ENCODE measurements around the gene CDK13. TPM values are rescaled to one million over a fixed set of nuclear protein-coding genes. Genes with fewer than 3 reads are reported as not detected.

Gene CDK13
- total RNA-seq, 2 experiments from 2014 or later, result 84.3 to 90.9 TPM

DNA sequence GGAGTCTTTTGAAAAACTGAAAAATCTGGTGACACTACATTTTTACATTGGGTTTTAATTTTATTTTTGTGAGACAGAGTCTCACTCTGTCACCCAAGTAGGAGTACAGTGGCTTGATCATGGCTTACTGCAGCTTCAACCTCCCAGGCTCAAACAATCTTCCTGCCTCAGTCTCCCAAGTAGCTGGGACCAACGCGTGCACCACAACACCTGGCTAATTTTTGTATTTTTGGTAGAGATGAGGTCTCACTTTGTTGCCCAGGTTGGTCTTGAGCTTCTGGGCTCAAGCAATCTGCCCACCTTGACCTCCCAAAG, 172.8 kb downstream of the CDK13 start:
- no peak for DNase-seq (ENCODE audit: low spot score)
- no peak overlapping the region for H3K27ac ChIP-seq (ENCODE audit: low read depth, low read length, poor library complexity, severe bottlenecking)
- TF ChIP-seq, protein P1, sequence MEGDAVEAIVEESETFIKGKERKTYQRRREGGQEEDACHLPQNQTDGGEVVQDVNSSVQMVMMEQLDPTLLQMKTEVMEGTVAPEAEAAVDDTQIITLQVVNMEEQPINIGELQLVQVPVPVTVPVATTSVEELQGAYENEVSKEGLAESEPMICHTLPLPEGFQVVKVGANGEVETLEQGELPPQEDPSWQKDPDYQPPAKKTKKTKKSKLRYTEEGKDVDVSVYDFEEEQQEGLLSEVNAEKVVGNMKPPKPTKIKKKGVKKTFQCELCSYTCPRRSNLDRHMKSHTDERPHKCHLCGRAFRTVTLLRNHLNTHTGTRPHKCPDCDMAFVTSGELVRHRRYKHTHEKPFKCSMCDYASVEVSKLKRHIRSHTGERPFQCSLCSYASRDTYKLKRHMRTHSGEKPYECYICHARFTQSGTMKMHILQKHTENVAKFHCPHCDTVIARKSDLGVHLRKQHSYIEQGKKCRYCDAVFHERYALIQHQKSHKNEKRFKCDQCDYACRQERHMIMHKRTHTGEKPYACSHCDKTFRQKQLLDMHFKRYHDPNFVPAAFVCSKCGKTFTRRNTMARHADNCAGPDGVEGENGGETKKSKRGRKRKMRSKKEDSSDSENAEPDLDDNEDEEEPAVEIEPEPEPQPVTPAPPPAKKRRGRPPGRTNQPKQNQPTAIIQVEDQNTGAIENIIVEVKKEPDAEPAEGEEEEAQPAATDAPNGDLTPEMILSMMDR (conservative IDR thresholded peaks at IDR 0.05; ENCODE audit: low read length), result no peak
- TF ChIP-seq EZH2phosphoT487 (IDR thresholded peaks at IDR 0.05; ENCODE audit: borderline replicate concordance, low read depth, low read length), result no peak
- ChIA-PET POLR2A (no interaction called here), CTCF (ENCODE audit: unreplicated experiment) (no interaction called here)
- no peak overlapping the region for H2AFZ ChIP-seq (ENCODE audit: low read length)
- BruUV-seq (replicated peaks), result no TSS peak
- H3K4me3 ChIP-seq (ENCODE audit: low read depth, low read length, poor library complexity, severe bottlenecking), result no peak overlapping the region
- no peaks in the 10 kb centered on the region for H3K9me3 ChIP-seq (ENCODE audit: low read length)
- H3K9me2 ChIP-seq (ENCODE audit: insufficient read depth, low read length), result no peaks in the 10 kb centered on the region
- intact Hi-C loops (cut with micrococcal nuclease; ENCODE audit: unreplicated experiment), result no loop called here
- H3K4me2 ChIP-seq (ENCODE audit: low read length), result no peak overlapping the region
- H3K4me1 ChIP-seq (ENCODE audit: insufficient read depth, low read length, poor library complexity, severe bottlenecking), result no peaks in the 10 kb centered on the region
- peaks cover 10% of the 10 kb centered on the region for H3K36me3 ChIP-seq (ENCODE audit: insufficient read depth, low read length)
- H4K20me1 ChIP-seq (ENCODE audit: insufficient read depth, low read length), result no peaks in the 10 kb centered on the region
- peaks cover under 1% of the 10 kb centered on the region; the same call in 1 of the 2 replicates for H3K79me2 ChIP-seq (ENCODE audit: insufficient read depth, low read depth, low read length)

DNA sequence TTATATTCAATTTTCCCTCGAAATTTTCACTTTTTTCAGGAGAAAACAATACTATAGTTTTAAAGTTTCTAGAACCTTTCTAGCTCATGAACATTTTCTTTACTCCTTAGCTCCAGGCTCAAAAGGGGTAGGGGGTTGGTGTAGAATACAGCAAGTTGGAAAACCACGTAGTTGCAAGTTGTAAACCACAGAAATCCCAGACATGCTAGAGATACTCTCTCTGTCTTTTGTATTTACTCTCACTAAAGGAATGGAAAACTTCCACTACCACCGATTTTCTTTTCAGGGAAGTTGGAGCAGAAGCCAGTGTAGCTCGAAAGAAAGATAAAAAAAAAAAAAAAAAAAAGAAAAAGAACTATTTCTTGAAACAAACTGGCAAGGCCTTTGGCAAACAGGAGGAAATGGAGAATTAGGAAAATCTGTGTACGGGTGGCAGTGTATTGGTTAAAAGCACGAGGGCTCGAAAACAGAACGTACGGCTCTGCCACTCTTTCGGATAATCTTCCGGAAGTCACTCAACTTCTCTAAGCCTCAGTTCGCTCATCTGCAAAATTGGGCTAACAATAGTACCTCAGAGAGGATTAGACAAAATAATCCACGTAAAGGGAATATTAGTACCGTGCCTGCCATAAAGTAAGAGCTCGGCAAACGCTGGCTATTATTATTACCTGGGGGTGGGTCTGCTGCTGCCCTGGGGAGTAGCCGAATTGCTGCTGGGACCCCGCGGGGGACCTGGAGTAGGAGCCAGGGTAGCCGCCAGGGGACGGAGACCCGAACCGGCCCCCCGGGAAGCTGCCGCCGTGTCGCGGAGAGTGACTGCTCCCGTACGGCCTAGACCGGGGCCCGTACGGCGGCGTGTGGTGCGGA, 183.7 kb downstream of the CDK13 start:
- TF ChIP-seq, protein P1 (conservative IDR thresholded peaks at IDR 0.05; ENCODE audit: low read length), result no peak
- no peak for TF ChIP-seq EZH2phosphoT487 (IDR thresholded peaks at IDR 0.05; ENCODE audit: borderline replicate concordance, low read depth, low read length)
- Histone ChIP-seq H3K4me3 (ENCODE audit: low read depth, low read length, poor library complexity, severe bottlenecking) (peak overlapping the region; percentile 100), H3K9me3 (ENCODE audit: low read length) (no peaks in the 10 kb centered on the region), H3K36me3 (ENCODE audit: insufficient read depth, low read length) (peaks cover 44% of the 10 kb centered on the region), H3K4me2 (ENCODE audit: low read length) (peak overlapping the region; percentile 96), H3K9me2 (ENCODE audit: insufficient read depth, low read length) (no peaks in the 10 kb centered on the region), H2AFZ (ENCODE audit: low read length) (peak overlapping the region; percentile 79), H3K79me2 (ENCODE audit: insufficient read depth, low read depth, low read length) (peaks cover 49% of the 10 kb centered on the region), H4K20me1 (ENCODE audit: insufficient read depth, low read length) (peaks cover 18% of the 10 kb centered on the region), H3K27ac (ENCODE audit: low read depth, low read length, poor library complexity, severe bottlenecking) (peak overlapping the region; percentile 89), H3K4me1 (ENCODE audit: insufficient read depth, low read length, poor library complexity, severe bottlenecking) (peaks cover 18% of the 10 kb centered on the region)
- peak; percentile 57 for DNase-seq (ENCODE audit: low spot score)
- intact Hi-C loops (cut with micrococcal nuclease; ENCODE audit: unreplicated experiment), result loop anchor here (1.0 to 5.0 kb wide), 5 partner anchors 184 to 567 kb away; partner anchors contain the start of genes RALA and YAE1
- BruUV-seq (replicated peaks), result TSS peak; percentile 81
- POLR2A ChIA-PET, result interaction anchor here (0.5 to 2.3 kb wide), 11 partner anchors 9 to 1443 kb away, joined by 3 to 7 read pairs (median 4); no protein-coding TSS in a partner anchor
- CTCF ChIA-PET (ENCODE audit: unreplicated experiment), result no interaction called here
